GM12872 (cell line): Measurements from ENCODE around the gene SMTN.

Experiments
- CTCF ChIP-seq: IDR thresholded peaks from 3 replicates; pipeline ENCODE4 v1.5.1; 2011; ENCODE audit warnings: low read depth, mild to moderate bottlenecking, low read length, moderate library complexity; ENCODE audit not compliant: insufficient read depth

Gene SMTN

GRCh38 chr22:31102441-31103081 is 21.4 kb downstream of the SMTN start:
- no peak for TF ChIP-seq CTCF

GRCh38 chr22:31103111-31103510 is 22.0 kb downstream of the SMTN start:
- TF ChIP-seq CTCF: no peak

- TF ChIP-seq CTCF: no peak
Observed at GRCh38 chr22:31103899-31104694, 23.0 kb downstream of the SMTN start.

GRCh38 chr22:31104869-31105268 is 23.8 kb downstream of the SMTN start:
- TF ChIP-seq CTCF: peak; percentile 47; the same call in 1 of the 3 replicates

GRCh38 chr22:31105282-31105929 is 24.3 kb downstream of the SMTN start:
- no peak for TF ChIP-seq CTCF

- TF ChIP-seq CTCF: no peak
Observed at GRCh38 chr22:31106001-31106571, 25.0 kb downstream of the SMTN start.

- TF ChIP-seq CTCF: no peak
Observed at GRCh38 chr22:31106731-31107177, 25.6 kb downstream of the SMTN start.
